Mesothelial cell of epicardium (in vitro differentiated cells): Measurements from ENCODE around the gene CDH13. TPM values are rescaled to one million over a fixed set of nuclear protein-coding genes. Genes with fewer than 3 reads are reported as not detected.

Experiments
- DNase-seq, 2 experiments: peaks; one replicate each; pipeline ENCODE4 v3.0.0; 2021; ENCODE audit warnings: low spot score in 2 of 2; ENCODE audit not compliant: unreplicated experiment in 2 of 2
- H3K27ac Mint-ChIP-seq: 2 replicates; pipeline ENCODE4 v1.8.0; 2021; ENCODE audit warnings: mixed read lengths
- H3K27me3 Mint-ChIP-seq: 2 replicates; pipeline ENCODE4 v1.8.0; 2021; ENCODE audit warnings: low read depth, mixed read lengths
- H3K36me3 Mint-ChIP-seq: 2 replicates; pipeline ENCODE4 v1.8.0; 2021; ENCODE audit warnings: mixed read lengths
- H3K4me1 Mint-ChIP-seq: 2 replicates; pipeline ENCODE4 v1.8.0; 2021; ENCODE audit warnings: mixed read lengths
- H3K4me3 Mint-ChIP-seq: 2 replicates; pipeline ENCODE4 v1.8.0; 2021; ENCODE audit warnings: mild to moderate bottlenecking, moderate library complexity, mixed read lengths
- H3K9me3 Mint-ChIP-seq: 2 replicates; pipeline ENCODE4 v1.8.0; 2021; ENCODE audit warnings: mixed read lengths
- CTCF ChIP-seq: fragments of 200-600 bp; sonication (generic); IDR thresholded peaks from one replicate; pipeline ENCODE4 v1.5.0; 2021; ENCODE audit warnings: antibody characterized with exemption; ENCODE audit not compliant: unreplicated experiment
- total RNA-seq: library from RNA; stranded (reverse); gene quantifications from 3 replicates; pipeline ENCODE4 v1.2.1, GENCODE V29; 2021

The CDH13 gene
- total RNA-seq, 1 donor from 2014 or later: 0.80 TPM

GRCh38 chr16:82833378-82833993 lies 206.7 kb downstream of the CDH13 start:
- Mint-ChIP-seq H3K27me3 (no peaks in the 10 kb centered on the region), H3K9me3 (no peaks in the 10 kb centered on the region), H3K4me1 (peaks cover 2% of the 10 kb centered on the region), H3K27ac (no peak overlapping the region), H3K36me3 (no peaks in the 10 kb centered on the region), H3K4me3 (no peak overlapping the region)
- no peak for DNase-seq
- TF ChIP-seq CTCF: no peak

- Mint-ChIP-seq H3K4me1 (peaks cover 2% of the 10 kb centered on the region), H3K9me3 (no peaks in the 10 kb centered on the region), H3K36me3 (no peaks in the 10 kb centered on the region), H3K27me3 (no peaks in the 10 kb centered on the region), H3K4me3 (no peak overlapping the region), H3K27ac (no peak overlapping the region)
- TF ChIP-seq CTCF: no peak
- DNase-seq: no peak
Measured at GRCh38 chr16:82834151-82834815, 207.5 kb downstream of the CDH13 start.

GRCh38 chr16:82835487-82836155 lies 208.9 kb downstream of the CDH13 start:
- no peak for TF ChIP-seq CTCF
- H3K27ac Mint-ChIP-seq: no peak overlapping the region
- H3K4me1 Mint-ChIP-seq: peaks cover 2% of the 10 kb centered on the region
- H3K36me3 Mint-ChIP-seq: no peaks in the 10 kb centered on the region
- peaks cover 10% of the 10 kb centered on the region for H3K9me3 Mint-ChIP-seq
- DNase-seq: no peak
- H3K27me3 Mint-ChIP-seq: no peaks in the 10 kb centered on the region
- no peak overlapping the region for H3K4me3 Mint-ChIP-seq

GRCh38 chr16:82841108-82841507 lies 214.3 kb downstream of the CDH13 start:
- Mint-ChIP-seq H3K4me1 (no peaks in the 10 kb centered on the region), H3K27ac (no peak overlapping the region), H3K4me3 (no peak overlapping the region), H3K27me3 (no peaks in the 10 kb centered on the region), H3K9me3 (peaks cover 29% of the 10 kb centered on the region), H3K36me3 (no peaks in the 10 kb centered on the region)
- DNase-seq: no peak
- TF ChIP-seq CTCF: no peak

GRCh38 chr16:82843606-82844271 lies 217.0 kb downstream of the CDH13 start:
- no peak for DNase-seq
- Mint-ChIP-seq H3K36me3 (no peaks in the 10 kb centered on the region), H3K27me3 (no peaks in the 10 kb centered on the region), H3K4me1 (no peaks in the 10 kb centered on the region), H3K4me3 (no peak overlapping the region), H3K9me3 (peaks cover 36% of the 10 kb centered on the region), H3K27ac (no peak overlapping the region)
- TF ChIP-seq CTCF: no peak
